Activated CD8-positive, alpha-beta memory T cell treated with anti-CD3 and anti-CD28 coated beads for 4 hours (primary cell): Measurements from ENCODE around the gene CTSD.

Source experiments
- DNase-seq, 2 donors: peaks; one replicate each; pipeline ENCODE4 v3.0.0-alpha.2; 2020; ENCODE audit warnings: low read depth in 2 of 2

The CTSD gene

GRCh38 chr11:1744891-1745700 lies 18.6 kb downstream of the CTSD start:
- no peak for DNase-seq

- no peak for DNase-seq
Observed at GRCh38 chr11:1744137-1744886, 19.4 kb downstream of the CTSD start.

DNA sequence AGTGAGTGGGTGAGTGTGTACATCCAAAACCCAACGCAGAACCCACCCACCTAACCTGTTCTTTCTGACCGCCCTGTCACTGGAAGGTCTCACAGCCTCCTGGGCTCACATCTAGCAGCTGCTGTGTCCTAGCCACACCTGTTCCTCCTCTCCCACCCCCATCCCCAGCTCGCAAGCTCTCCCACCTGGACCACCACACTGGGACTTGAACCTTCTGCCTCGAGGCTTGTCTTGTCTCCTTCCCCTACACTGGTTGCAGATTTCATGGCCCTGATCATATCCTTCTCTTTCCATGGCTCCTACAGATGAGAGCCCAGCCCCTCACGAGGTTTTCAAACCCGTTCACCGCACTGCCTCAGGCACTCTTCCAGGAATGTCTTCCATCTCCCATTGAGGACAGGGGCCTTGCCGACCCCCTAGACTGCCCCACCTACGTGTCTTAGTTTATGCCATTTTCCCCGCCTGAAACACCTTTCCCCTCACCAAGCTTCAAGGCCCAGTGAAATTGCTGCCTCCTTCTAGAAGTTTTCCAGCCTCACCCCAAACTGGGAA lies 20.1 kb downstream of the CTSD start:
- DNase-seq = no peak

DNA sequence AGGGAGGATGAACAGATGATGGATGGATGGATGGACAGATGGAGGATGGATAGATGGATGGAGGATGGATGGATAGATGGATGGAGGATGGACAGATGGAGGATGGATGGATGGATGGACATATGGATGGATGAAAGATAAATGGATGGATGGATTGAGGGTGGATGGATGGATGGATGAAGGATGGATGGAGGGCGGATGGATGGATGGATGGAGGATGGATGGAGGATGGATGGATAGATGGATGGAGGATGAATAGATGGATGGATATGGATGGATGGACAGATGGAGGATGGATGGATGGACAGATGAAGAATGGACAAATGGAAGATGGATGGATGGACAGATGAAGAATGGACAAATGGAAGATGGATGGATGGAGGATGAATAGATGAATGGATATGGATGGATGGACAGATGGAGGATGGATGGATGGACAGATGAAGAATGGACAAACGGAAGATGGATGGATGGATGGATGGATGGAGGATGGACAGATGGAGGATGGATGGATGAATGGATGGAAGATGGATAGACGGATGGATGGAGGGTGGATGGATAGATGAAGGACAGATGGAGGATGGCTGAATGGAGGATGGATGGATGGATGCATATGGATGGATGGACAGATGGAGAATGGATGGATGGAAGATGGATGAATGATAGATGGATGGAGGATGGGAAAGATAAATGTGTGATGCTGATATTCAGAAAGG lies 20.7 kb downstream of the CTSD start:
- no peak for DNase-seq

DNA sequence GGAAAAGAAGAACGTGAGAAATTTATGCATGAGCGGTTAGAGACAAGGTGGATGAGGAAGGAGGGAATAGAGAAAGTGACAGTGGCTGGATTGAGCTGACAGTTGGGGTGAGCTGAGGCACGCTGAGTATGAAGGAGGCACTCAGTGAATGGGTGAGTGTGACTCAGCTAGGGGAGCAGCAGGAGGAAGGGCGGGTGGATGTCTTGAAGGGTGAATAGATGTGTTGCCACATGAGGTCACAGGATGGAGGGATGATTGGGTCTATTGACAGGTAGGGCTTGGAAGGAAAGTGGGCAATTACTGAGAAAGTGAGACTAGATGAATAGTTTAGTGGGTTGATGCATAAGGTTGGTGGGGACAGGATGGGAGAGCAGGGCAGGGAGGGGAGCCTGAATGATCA lies 21.4 kb downstream of the CTSD start:
- DNase-seq = no peak

DNA sequence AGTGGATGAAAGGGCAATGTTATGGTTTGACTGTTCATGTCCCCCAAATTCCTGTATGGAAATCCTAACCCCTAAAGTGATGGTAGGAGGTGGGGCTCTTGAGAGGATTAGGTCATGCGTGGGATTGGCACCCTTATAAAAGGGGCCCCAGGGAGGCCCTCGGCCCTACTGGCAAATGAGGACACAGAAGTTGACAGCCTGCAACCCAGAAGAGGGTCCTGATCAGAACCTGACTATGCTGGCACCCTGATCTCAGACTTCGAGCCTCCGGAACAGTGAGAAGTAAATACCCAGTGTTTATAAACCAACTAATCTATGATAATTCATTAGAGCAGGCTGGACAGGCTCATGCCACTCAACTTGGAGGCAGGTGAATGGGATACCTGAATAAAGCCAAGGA lies 22.0 kb downstream of the CTSD start:
- no peak for DNase-seq

DNA sequence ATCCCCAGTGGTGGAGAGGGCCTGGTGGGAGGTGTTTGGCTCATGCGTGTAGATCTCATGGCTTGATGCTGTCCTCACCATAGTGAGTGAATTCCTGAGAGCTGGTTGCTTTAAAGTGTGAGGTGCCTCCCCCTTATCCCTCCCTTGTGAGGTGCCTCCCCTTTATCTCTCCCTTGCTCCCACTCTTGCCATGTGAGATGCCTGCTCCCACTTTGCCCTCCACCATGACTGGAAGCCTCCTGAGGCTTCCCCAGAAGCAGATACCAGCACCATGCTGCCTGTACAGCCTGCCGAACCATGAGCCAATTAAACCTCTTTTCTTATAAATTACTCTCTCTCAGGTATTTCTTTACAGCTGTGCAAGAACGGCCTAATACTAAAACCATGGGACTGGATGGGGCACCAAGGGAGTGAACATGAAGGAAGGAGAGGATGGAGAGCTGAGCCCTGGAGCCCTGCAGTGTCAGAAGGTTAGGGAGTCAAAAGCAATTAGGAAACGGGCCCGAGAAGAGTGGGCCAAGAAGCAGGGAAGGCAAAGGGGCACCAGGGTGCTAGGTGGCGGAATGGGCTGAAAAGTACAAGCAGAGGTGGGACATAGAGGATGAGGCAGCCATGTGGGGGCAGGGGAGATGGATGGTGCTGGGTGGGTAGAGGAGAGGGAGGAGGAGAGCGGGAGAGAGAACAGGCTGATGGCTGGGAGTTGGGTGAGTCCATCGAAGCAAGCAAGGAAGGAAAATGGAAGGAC lies 22.8 kb downstream of the CTSD start:
- no peak for DNase-seq

- no peak for DNase-seq
Observed at GRCh38 chr11:1739576-1739975, 24.2 kb downstream of the CTSD start.

DNA sequence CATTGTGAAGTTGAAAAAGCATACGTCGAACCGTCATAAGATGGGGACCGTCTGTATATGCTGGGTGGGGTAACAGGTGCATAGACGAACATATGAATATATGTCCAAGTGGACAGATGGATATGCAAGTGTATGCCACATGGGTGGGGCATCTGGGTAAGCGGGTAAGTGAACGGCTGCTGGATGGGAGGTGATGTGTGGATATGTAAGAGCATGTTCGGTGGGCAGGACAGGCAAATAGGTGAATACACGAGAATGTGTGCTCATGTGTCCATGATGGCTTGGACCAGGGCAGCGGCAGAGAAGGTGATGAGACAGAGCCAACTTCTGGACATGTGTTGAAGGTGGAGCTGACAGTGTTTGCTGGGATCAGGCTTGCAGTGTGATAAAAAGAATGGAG lies 25.3 kb downstream of the CTSD start:
- DNase-seq = no peak

- DNase-seq = no peak
Observed at GRCh38 chr11:1737080-1737757, 26.5 kb downstream of the CTSD start.

GRCh38 chr11:1736447-1736992 lies 27.2 kb downstream of the CTSD start:
- no peak for DNase-seq

DNA sequence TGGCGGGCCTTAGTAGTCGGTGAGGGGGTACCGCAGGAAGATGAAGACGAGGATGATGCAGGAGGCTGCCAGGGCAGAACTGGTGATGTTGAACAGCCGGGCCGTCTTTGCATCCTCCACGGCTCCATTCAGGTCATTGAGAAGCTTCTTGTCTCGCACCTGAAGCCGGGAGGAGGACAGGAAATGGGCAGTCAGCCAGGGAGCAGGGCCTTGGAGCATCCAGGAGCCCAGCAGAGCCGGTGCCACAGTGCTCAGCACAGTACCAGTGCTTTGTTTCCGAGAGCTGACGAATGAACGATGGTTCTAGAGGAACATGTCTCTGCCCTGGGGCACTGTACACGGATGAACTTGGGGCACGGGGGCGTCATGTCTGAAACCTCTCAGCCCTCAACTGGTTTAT lies 28.5 kb downstream of the CTSD start:
- no peak for DNase-seq

- no peak for DNase-seq
Observed at GRCh38 chr11:1734641-1735081, 29.1 kb downstream of the CTSD start.

DNA sequence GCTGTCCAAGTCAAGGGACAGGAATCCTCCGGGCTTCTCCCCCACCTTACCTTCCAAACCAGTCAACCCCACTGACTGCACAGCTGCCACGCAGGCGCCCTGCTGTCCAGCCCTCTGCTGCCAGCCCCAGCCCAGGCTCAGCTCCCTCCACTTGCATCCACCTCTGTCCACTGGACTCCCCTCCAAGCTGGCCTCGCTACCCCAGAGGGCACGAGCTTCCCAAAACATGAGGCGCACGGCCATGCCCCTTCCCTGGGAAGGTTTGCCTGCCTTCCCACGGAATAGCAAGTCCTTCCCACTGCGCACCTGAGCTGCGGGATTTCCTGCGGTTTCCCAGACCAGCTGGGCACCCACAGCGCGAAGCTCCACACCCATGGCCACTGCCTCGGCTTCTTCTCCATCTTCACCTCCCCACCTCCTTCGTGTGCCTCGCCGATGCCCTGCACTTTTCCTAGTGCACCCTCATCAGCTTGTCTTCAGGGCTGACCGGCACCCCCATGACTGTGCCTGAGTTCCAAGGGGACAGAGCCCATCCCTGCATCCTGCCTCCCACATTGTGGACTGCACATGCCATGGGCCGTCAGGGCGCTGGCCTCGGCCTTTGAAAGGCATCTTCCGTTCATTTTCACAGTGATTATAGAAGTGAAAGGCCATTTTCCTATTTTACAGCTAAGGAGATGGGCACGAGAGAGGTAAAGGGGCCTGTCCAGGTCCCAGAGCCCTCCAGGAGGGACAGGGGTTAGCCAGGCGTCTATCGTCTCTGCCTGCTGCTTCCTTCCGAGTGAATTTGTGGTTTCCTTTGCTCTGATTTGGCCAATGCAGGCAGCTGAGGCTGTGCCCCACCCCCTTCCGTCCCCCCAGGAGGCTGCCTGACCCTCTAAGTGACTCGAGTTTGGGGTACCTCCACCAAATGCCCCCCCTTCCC lies 29.7 kb downstream of the CTSD start:
- DNase-seq = no peak

GRCh38 chr11:1733009-1733715 lies 30.6 kb downstream of the CTSD start:
- no peak for DNase-seq

DNA sequence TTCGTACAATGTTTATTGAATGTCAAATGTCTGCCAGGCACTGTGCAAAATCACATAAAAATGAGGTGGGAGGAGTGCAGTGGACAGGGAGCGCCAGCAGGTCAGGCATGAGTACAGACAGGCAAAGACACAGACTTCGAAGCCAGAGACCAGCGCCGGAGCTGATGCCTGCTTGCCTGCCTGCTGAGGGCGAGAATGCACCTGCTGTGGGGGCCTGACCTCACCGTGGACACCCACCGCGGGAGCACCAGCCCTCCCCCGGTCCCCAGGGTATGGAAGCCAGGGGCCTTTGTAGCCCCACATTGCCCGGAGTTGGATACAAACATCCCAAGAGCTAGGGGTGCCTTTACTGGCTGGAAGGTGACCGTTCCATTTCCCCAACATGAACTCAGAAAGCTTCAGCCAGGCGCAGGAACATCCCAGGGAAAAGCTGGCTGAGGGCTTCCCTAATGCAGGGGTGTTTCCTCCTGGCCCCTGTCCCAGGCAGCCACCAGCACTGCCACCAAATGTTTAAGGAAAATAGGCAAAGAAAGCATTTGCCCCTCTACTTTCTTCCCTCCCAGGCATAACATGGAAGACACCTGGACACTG lies 31.2 kb downstream of the CTSD start:
- no peak for DNase-seq

DNA sequence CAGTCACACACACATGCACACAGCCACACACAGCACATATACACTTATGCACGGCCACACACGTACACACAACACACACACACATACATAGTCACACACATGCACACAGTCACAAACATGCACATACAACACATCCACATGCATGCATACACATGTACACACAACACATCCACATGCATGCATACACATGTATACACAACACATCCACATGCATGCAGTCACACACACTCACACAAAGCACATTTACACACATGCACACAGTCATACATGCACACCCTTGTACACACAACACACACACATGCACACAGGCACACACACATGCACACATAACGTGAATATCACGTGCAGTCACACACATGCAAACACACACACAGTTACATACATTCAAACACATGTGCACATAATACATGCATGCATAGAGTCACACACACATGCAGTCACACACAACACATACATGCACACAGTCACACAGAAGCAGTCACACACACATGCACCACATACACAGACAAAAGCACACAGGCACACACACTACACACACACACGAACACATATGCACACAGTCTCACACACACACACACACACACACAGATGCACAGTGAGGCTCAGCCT lies 32.2 kb downstream of the CTSD start:
- DNase-seq = no peak

- no peak for DNase-seq
Observed at GRCh38 chr11:1730059-1730629, 33.6 kb downstream of the CTSD start.
